Right atrium auricular region (tissue), 2 donors: ENCODE data around the gene CFAP44. TPM values are rescaled to one million over a fixed set of nuclear protein-coding genes. Genes with fewer than 3 reads are reported as not detected.
"Not testable (repeated sequence)": the region's sequence is repeated elsewhere in the genome, so short reads cannot be mapped to it uniquely, and the experiment has no call there.

ENCODE experiments used
- DNase-seq: peaks from one replicate; pipeline ENCODE4 v3.0.0-alpha.2; 2019; ENCODE audit warnings: low spot score
- H3K27ac ChIP-seq, 2 donors: fragments of 200-600 bp; sonication (generic); 1 replicate in 1 of 2; 2 replicates in 1 of 2; pipeline ENCODE4 v1.5.1; 2016 to 2019
- H3K27me3 ChIP-seq, 2 donors: fragments of 200-600 bp; sonication (generic); one replicate each; pipeline versions ENCODE4 v1.5.1 to v1.6.0; 2017 to 2019
- H3K36me3 ChIP-seq: fragments of 200-600 bp; sonication (generic); one replicate; pipeline ENCODE4 v1.5.1; 2016
- H3K4me1 ChIP-seq, 2 donors: fragments of 200-600 bp; sonication (generic); one replicate each; pipeline versions ENCODE4 v1.5.1 to v1.6.0; 2017 to 2019
- H3K4me3 ChIP-seq, 2 donors: fragments of 200-600 bp; sonication (generic); 1 replicate in 1 of 2; 2 replicates in 1 of 2; pipeline ENCODE4 v1.5.1; 2017 to 2019; ENCODE audit warnings: mild to moderate bottlenecking in 1 of 2, moderate library complexity in 1 of 2
- H3K9me3 ChIP-seq, 2 donors: fragments of 200-600 bp; sonication (generic); one replicate each; pipeline ENCODE4 v1.5.1; 2019
- CTCF ChIP-seq, 2 donors: fragments of 200-600 bp; sonication (generic); IDR thresholded peaks; one replicate each; pipeline ENCODE4 v1.5.1; 2019; ENCODE audit warnings: antibody characterized with exemption in 2 of 2
- total RNA-seq, 2 donors: library from RNA; depleted of rRNA; stranded (reverse); fragments of >200 nt; gene quantifications; one replicate each; pipeline ENCODE4 v1.1.0, GENCODE V29; 2016

Gene CFAP44
- total RNA-seq = 1 to 10 TPM; 1.2 to 1.7 TPM

DNA sequence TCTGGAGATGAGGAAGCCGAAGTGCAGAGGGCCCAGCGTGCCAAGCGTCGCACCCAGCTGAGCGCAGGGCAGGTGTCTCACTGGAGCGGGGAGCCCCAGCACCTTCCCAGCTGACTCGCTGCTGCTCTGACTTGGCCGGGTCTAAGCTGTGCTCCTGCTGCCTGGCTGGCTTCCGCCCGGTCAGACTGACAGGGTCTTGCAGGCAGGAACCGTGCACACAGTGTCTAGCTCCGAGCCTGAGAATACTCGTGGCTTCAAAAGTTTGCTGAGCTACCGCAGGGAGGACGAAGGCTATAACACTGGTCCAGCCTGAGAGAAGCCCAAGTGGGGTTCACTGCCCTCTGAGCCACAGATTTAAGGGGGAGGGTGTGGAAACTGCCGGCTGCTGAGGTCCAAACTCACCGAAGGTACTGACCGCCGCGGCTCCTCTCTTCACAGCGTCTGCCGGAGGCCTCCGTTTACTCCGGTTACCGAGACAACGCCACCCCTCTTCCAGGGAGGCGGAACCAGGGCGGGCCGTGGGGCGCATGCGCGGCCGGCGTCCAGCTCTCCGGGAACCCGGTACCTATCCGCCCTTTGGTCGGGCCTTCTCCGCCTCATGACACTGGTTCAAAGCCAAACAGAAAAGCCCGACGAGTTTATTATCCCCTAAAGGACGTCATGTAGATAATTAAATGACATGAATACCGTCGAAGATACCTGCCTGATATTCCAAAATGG, at the start of gene CFAP44:
CFAP44 (minus strand) TSS at position 443 of the 720 bp plus-strand sequence. CDS start 7,829 bp downstream, outside the sequence.
- H3K27me3 ChIP-seq = no peaks in the 10 kb centered on the region
- H3K9me3 ChIP-seq = no peaks in the 10 kb centered on the region
- H3K4me3 ChIP-seq = peak within 1 kb of the TSS; percentile 38 to 46
- TF ChIP-seq CTCF (IDR thresholded peaks at IDR 0.05) = no peak
- no peaks in the 10 kb centered on the region for H3K36me3 ChIP-seq
- DNase-seq = peak; percentile 66
- no peaks in the 10 kb centered on the region for H3K4me1 ChIP-seq
- no peak within 1 kb of the TSS for H3K27ac ChIP-seq

DNA sequence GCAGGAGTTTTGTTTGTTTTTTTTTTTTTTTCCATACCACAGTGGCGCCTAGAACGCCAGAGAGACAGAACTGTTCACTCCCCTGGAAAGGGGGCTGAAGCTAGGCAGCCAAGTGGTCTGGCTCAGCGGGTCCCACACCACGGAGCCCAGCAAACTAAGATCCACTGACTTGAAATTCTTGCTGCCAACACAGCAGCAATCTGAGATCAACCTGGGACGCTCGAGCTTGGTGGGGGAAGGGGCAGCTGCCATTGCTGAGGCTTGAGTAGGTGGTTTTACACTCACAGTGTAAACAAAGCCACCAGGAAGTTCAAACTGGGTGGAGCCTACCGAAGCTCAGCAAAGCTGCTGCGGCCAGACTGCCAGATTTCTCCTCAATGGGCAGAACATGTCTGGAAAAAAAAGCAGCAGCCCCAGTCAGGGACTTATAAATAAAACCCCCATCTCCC, 43.9 kb upstream of the CFAP44 start:
- no peaks in the 10 kb centered on the region for H3K9me3 ChIP-seq
- no peaks in the 10 kb centered on the region for H3K4me1 ChIP-seq
- H3K27me3 ChIP-seq = no peaks in the 10 kb centered on the region
- peaks cover 13% of the 10 kb centered on the region for H3K36me3 ChIP-seq
- H3K27ac ChIP-seq = no peak overlapping the region
- no peak for TF ChIP-seq CTCF (IDR thresholded peaks at IDR 0.05)
- no peak overlapping the region for H3K4me3 ChIP-seq
- no peak for DNase-seq

GRCh38 chr3:113468539-113468938, 27.2 kb upstream of the CFAP44 start:
- Histone ChIP-seq H3K36me3 (peaks cover 25% of the 10 kb centered on the region), H3K4me3 (no peak overlapping the region), H3K4me1 (no peaks in the 10 kb centered on the region), H3K27ac (no peak overlapping the region), H3K27me3 (no peaks in the 10 kb centered on the region), H3K9me3 (no peaks in the 10 kb centered on the region)
- no peak for TF ChIP-seq CTCF (IDR thresholded peaks at IDR 0.05)
- no peak for DNase-seq

DNA sequence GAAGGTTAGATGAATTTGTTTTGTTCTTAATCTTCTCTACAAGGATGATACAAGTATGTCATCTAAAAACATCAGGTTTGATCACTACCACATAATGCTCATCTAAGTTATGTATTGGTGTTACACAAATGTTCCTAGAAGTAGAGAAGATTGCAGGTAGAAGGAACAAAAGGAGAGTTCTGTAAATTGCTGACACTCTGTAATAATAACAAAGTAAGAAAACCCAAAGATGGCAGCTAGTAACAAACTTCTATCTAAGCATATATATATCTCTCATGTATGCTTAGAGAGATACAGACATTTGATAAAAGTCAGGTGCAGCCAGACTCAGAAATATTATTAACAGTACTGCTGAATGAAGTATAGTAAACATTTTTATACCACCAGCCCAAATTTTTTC, 20.2 kb upstream of the CFAP44 start:
- DNase-seq = no peak
- H3K36me3 ChIP-seq = peaks cover 28% of the 10 kb centered on the region
- no peaks in the 10 kb centered on the region for H3K4me1 ChIP-seq
- no peak overlapping the region for H3K4me3 ChIP-seq
- H3K27ac ChIP-seq = no peak overlapping the region
- no peak for TF ChIP-seq CTCF (IDR thresholded peaks at IDR 0.05)
- no peaks in the 10 kb centered on the region for H3K9me3 ChIP-seq
- no peaks in the 10 kb centered on the region for H3K27me3 ChIP-seq

GRCh38 chr3:113458554-113458953, 17.3 kb upstream of the CFAP44 start:
- peaks cover 17% of the 10 kb centered on the region for H3K36me3 ChIP-seq
- not testable (repeated sequence) for H3K27ac ChIP-seq, DNase-seq, H3K4me3 ChIP-seq, H3K9me3 ChIP-seq, H3K4me1 ChIP-seq, H3K27me3 ChIP-seq

- no peak for TF ChIP-seq CTCF (IDR thresholded peaks at IDR 0.05)
- DNase-seq = no peak
- H3K27me3 ChIP-seq = no peaks in the 10 kb centered on the region
These were observed 14.2 kb upstream of the CFAP44 start for GRCh38 chr3:113455446-113455845.

More at GRCh38 chr3:113455446-113455845, 14.2 kb upstream of the CFAP44 start:
- Histone ChIP-seq H3K4me3 (no peak overlapping the region), H3K9me3 (no peaks in the 10 kb centered on the region), H3K36me3 (peaks cover 15% of the 10 kb centered on the region), H3K27ac (no peak overlapping the region), H3K4me1 (no peaks in the 10 kb centered on the region)
